ENCODE results near the gene FLT1.

DNA sequence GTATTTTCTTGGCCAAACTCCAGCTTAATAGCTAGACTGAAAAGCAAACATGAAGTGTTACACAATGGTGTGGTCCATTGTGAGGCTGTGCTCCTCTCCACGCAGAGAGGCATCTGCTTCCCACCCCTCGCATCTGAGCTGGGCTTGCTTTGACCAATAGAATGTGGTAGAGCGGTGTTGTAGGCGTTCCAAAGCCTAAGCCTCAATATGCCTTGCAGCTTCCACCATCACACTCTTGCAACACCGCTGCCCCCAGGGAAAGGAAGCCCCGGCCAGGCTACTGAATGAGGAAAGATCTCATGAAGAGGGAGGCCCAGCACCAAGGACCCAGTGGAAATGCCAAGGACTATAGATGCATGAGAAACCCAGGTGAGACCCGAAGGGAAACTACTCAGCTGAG is 9.4 kb downstream of the FLT1 start:
- TF ChIP-seq CTCF (conservative IDR thresholded peaks at IDR 0.05 in 1 of 2, IDR thresholded peaks at IDR 0.05 in 1 of 2; ENCODE audit: low read depth in 1 of 2, low read length in 2 of 2) = no peak
- no peak for TF ChIP-seq EZH2 (IDR thresholded peaks at IDR 0.05; ENCODE audit: low read length, missing control alignments)

All from fibroblast of lung (primary cell).